Measurements from ENCODE around the gene KIF22.

KIF22 gene

GRCh38 chr16:29837841-29838240 lies 47.3 kb downstream of the KIF22 start:
- WGBS (ENCODE audit: extremely low coverage, insufficient coverage, insufficient read length) = no CpG with 5 or more reads among the region's 5 CpGs

GRCh38 chr16:29839822-29840221 lies 49.3 kb downstream of the KIF22 start:
- H4K12ac ChIP-seq (ENCODE audit: low read depth, low read length) = no peak overlapping the region
- no peak for DNase-seq

More at GRCh38 chr16:29837841-29838240, 47.3 kb downstream of the KIF22 start:
- Histone ChIP-seq H2AFZ (ENCODE audit: insufficient read depth, low read length, poor library complexity) (no peak overlapping the region), H3K27me3 (ENCODE audit: insufficient read depth, low read length) (no peaks in the 10 kb centered on the region), H3K14ac (ENCODE audit: low read length) (no peak overlapping the region), H4K8ac (ENCODE audit: low read depth, low read length) (no peak overlapping the region), H4K91ac (ENCODE audit: low read depth, low read length) (no peak overlapping the region), H2BK5ac (ENCODE audit: low read depth, low read length, poor library complexity) (no peak overlapping the region), H3K23ac (ENCODE audit: low read length) (no peak overlapping the region), H2AK5ac (ENCODE audit: low read length) (no peak overlapping the region), H3K18ac (ENCODE audit: low read length) (no peak overlapping the region), H2BK120ac (ENCODE audit: insufficient read depth, low read length, poor library complexity) (no peak overlapping the region), H2BK12ac (ENCODE audit: low read length) (no peak overlapping the region), H3K9me3 (ENCODE audit: insufficient read depth, low read depth, low read length) (no peaks in the 10 kb centered on the region), H3K4me2 (ENCODE audit: low read length) (no peak overlapping the region), H3K4me3 (ENCODE audit: low read depth, low read length) (no peak overlapping the region), H3K79me2 (ENCODE audit: control insufficient read depth, insufficient read depth, low read length, poor library complexity) (no peaks in the 10 kb centered on the region), H3K9ac (ENCODE audit: low read length) (no peak overlapping the region), H3K27ac (ENCODE audit: low read depth, low read length) (no peak overlapping the region), H3K79me1 (ENCODE audit: low read length) (no peaks in the 10 kb centered on the region), H3K36me3 (ENCODE audit: control insufficient read depth in 1 of 2, insufficient read depth in 2 of 2, low read length in 2 of 2) (peaks cover 0 to 4% of the 10 kb centered on the region in 2 experiments), H4K12ac (ENCODE audit: low read depth, low read length) (no peak overlapping the region), H3K4ac (ENCODE audit: low read depth, low read length) (no peak overlapping the region), H3K4me1 (ENCODE audit: control insufficient read depth in 1 of 2, insufficient read depth in 2 of 2, low read length in 2 of 2) (no peaks in the 10 kb centered on the region)
- no peak for DNase-seq

DNA sequence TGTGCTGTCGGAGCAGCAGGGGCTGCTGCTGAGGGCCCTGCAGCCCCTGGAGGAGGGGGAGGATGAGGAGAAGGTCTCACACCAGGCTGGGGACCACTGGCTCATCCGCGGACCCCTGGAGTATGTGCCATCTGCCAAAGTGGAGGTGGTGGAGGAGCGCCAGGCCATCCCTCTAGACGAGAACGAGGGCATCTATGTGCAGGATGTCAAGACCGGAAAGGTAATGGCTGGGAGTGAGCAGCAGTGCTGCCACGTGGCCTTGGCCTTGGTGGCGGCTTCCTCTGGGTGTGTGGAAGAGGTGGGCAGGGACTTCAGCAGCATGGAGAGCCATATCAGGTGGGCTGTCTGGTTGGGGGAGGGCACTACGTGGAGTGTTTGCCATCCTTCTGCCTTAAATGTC lies 49.7 kb downstream of the KIF22 start:
- no peak for DNase-seq
- WGBS (ENCODE audit: extremely low coverage, insufficient coverage, insufficient read length) = no CpG with 5 or more reads among the region's 10 CpGs
- no peak overlapping the region for H3K4ac ChIP-seq (ENCODE audit: low read depth, low read length)

More at GRCh38 chr16:29839822-29840221, 49.3 kb downstream of the KIF22 start:
- WGBS (ENCODE audit: extremely low coverage, insufficient coverage, insufficient read length) = no CpG with 5 or more reads among the region's 6 CpGs
- Histone ChIP-seq H3K4me3 (ENCODE audit: low read depth, low read length) (no peak overlapping the region), H3K79me1 (ENCODE audit: low read length) (no peaks in the 10 kb centered on the region), H3K27me3 (ENCODE audit: insufficient read depth, low read length) (no peaks in the 10 kb centered on the region), H2BK5ac (ENCODE audit: low read depth, low read length, poor library complexity) (no peak overlapping the region), H2AK5ac (ENCODE audit: low read length) (no peak overlapping the region), H2BK12ac (ENCODE audit: low read length) (no peak overlapping the region), H3K79me2 (ENCODE audit: control insufficient read depth, insufficient read depth, low read length, poor library complexity) (no peaks in the 10 kb centered on the region), H3K18ac (ENCODE audit: low read length) (no peak overlapping the region), H3K4ac (ENCODE audit: low read depth, low read length) (no peak overlapping the region), H3K4me1 (ENCODE audit: control insufficient read depth in 1 of 2, insufficient read depth in 2 of 2, low read length in 2 of 2) (peaks cover 0 to 2% of the 10 kb centered on the region in 2 experiments), H3K4me2 (ENCODE audit: low read length) (no peak overlapping the region), H4K91ac (ENCODE audit: low read depth, low read length) (no peak overlapping the region), H4K8ac (ENCODE audit: low read depth, low read length) (no peak overlapping the region), H3K27ac (ENCODE audit: low read depth, low read length) (no peak overlapping the region), H3K9ac (ENCODE audit: low read length) (no peak overlapping the region), H2AFZ (ENCODE audit: insufficient read depth, low read length, poor library complexity) (no peak overlapping the region), H3K9me3 (ENCODE audit: insufficient read depth, low read depth, low read length) (no peaks in the 10 kb centered on the region), H3K23ac (ENCODE audit: low read length) (no peak overlapping the region), H3K14ac (ENCODE audit: low read length) (no peak overlapping the region), H2BK120ac (ENCODE audit: insufficient read depth, low read length, poor library complexity) (no peak overlapping the region), H3K36me3 (ENCODE audit: control insufficient read depth in 1 of 2, insufficient read depth in 2 of 2, low read length in 2 of 2) (peaks cover 0 to 4% of the 10 kb centered on the region in 2 experiments)

GRCh38 chr16:29841631-29842030 lies 51.1 kb downstream of the KIF22 start:
- Histone ChIP-seq H3K27me3 (ENCODE audit: insufficient read depth, low read length) (no peaks in the 10 kb centered on the region), H3K9ac (ENCODE audit: low read length) (no peak overlapping the region), H3K23ac (ENCODE audit: low read length) (no peak overlapping the region), H4K12ac (ENCODE audit: low read depth, low read length) (no peak overlapping the region), H4K91ac (ENCODE audit: low read depth, low read length) (no peak overlapping the region), H2BK12ac (ENCODE audit: low read length) (no peak overlapping the region), H3K18ac (ENCODE audit: low read length) (no peak overlapping the region), H3K4ac (ENCODE audit: low read depth, low read length) (no peak overlapping the region), H3K14ac (ENCODE audit: low read length) (no peak overlapping the region), H2BK120ac (ENCODE audit: insufficient read depth, low read length, poor library complexity) (no peak overlapping the region), H3K4me3 (ENCODE audit: low read depth, low read length) (no peak overlapping the region), H2BK5ac (ENCODE audit: low read depth, low read length, poor library complexity) (no peak overlapping the region), H3K4me1 (ENCODE audit: control insufficient read depth in 1 of 2, insufficient read depth in 2 of 2, low read length in 2 of 2) (peaks cover 2 to 3% of the 10 kb centered on the region in 2 experiments), H3K79me1 (ENCODE audit: low read length) (no peaks in the 10 kb centered on the region), H3K27ac (ENCODE audit: low read depth, low read length) (no peak overlapping the region), H3K79me2 (ENCODE audit: control insufficient read depth, insufficient read depth, low read length, poor library complexity) (no peaks in the 10 kb centered on the region), H3K36me3 (ENCODE audit: control insufficient read depth in 1 of 2, insufficient read depth in 2 of 2, low read length in 2 of 2) (peaks cover 0 to 4% of the 10 kb centered on the region in 2 experiments), H4K8ac (ENCODE audit: low read depth, low read length) (no peak overlapping the region), H2AFZ (ENCODE audit: insufficient read depth, low read length, poor library complexity) (no peak overlapping the region), H3K9me3 (ENCODE audit: insufficient read depth, low read depth, low read length) (no peaks in the 10 kb centered on the region), H3K4me2 (ENCODE audit: low read length) (no peak overlapping the region), H2AK5ac (ENCODE audit: low read length) (no peak overlapping the region)
- no CpG with 5 or more reads among the region's 23 CpGs for WGBS (ENCODE audit: extremely low coverage, insufficient coverage, insufficient read length)
- DNase-seq = no peak

More for the DNA sequence above, 49.7 kb downstream of the KIF22 start:
- Histone ChIP-seq H3K4me3 (ENCODE audit: low read depth, low read length) (no peak overlapping the region), H2AFZ (ENCODE audit: insufficient read depth, low read length, poor library complexity) (no peak overlapping the region), H3K79me1 (ENCODE audit: low read length) (no peaks in the 10 kb centered on the region), H3K27me3 (ENCODE audit: insufficient read depth, low read length) (no peaks in the 10 kb centered on the region), H3K14ac (ENCODE audit: low read length) (no peak overlapping the region), H3K9me3 (ENCODE audit: insufficient read depth, low read depth, low read length) (no peaks in the 10 kb centered on the region), H3K23ac (ENCODE audit: low read length) (no peak overlapping the region), H3K27ac (ENCODE audit: low read depth, low read length) (no peak overlapping the region), H2BK120ac (ENCODE audit: insufficient read depth, low read length, poor library complexity) (no peak overlapping the region), H2BK12ac (ENCODE audit: low read length) (no peak overlapping the region), H2AK5ac (ENCODE audit: low read length) (no peak overlapping the region), H4K91ac (ENCODE audit: low read depth, low read length) (no peak overlapping the region), H4K12ac (ENCODE audit: low read depth, low read length) (no peak overlapping the region), H3K9ac (ENCODE audit: low read length) (no peak overlapping the region), H3K4me2 (ENCODE audit: low read length) (no peak overlapping the region), H4K8ac (ENCODE audit: low read depth, low read length) (no peak overlapping the region), H3K4me1 (ENCODE audit: control insufficient read depth in 1 of 2, insufficient read depth in 2 of 2, low read length in 2 of 2) (peaks cover 0 to 2% of the 10 kb centered on the region in 2 experiments), H3K36me3 (ENCODE audit: control insufficient read depth in 1 of 2, insufficient read depth in 2 of 2, low read length in 2 of 2) (peaks cover 0 to 4% of the 10 kb centered on the region in 2 experiments), H3K79me2 (ENCODE audit: control insufficient read depth, insufficient read depth, low read length, poor library complexity) (no peaks in the 10 kb centered on the region), H3K18ac (ENCODE audit: low read length) (no peak overlapping the region), H2BK5ac (ENCODE audit: low read depth, low read length, poor library complexity) (no peak overlapping the region)

Measured in trophoblast cell (in vitro differentiated cells and primary cell).